Measurements from ENCODE around the gene CDK14. TPM values are rescaled to one million over a fixed set of nuclear protein-coding genes. Genes with fewer than 3 reads are reported as not detected.

The CDK14 gene
- total and polyA plus RNA-seq, 2 of the 8 experiments (the other 6 are each of a cell fraction or from before 2014, with no cell fraction given): 5.5 to 47.3 TPM

DNA sequence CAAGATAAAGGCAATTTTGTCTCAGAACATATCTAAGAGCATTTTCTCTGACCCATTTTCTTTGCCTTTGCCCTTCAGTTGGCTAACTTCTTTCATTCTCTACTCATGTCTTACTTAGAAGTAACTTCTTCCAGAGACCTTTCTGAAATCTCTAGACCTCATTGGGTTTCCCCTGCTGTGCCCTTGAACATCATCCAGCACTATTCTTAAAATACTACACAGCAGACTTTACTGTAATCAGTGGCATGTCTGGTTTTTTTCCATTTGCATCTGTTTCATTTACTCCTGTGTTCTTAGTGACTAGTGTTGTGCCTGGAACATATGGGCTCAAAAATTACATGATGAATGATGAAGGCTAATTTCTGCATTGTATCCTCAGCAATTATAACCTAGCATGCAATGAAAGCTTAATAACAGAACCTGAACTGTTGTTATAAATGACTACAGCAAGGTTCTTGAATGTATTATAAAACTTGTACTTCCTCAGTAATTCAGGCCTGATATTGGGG, 301.9 kb downstream of the CDK14 start:
- no peak for TF ChIP-seq HDAC2 (IDR thresholded peaks at IDR 0.05; ENCODE audit: borderline replicate concordance in 1 of 2, low read depth in 2 of 2, low read length in 2 of 2)
- TF ChIP-seq BRCA1 (IDR thresholded peaks at IDR 0.05; ENCODE audit: low read depth, low read length): no peak
- no peak for TF ChIP-seq SIN3A (conservative IDR thresholded peaks at IDR 0.05 in 1 of 2, IDR thresholded peaks at IDR 0.05 in 1 of 2; ENCODE audit: low read depth in 1 of 2, low read length in 2 of 2)
- no peak for TF ChIP-seq SIRT6 (IDR thresholded peaks at IDR 0.05; ENCODE audit: low read length)
- POLR2A ChIA-PET (ENCODE audit: partially characterized antibody): no interaction called here
- no peak overlapping the region for H2BK5ac ChIP-seq (ENCODE audit: low read depth, low read length)
- no peaks in the 10 kb centered on the region for H3K36me3 ChIP-seq (ENCODE audit: control insufficient read depth in 2 of 4, insufficient read depth in 4 of 4, low read length in 3 of 4)
- H2BK12ac ChIP-seq (ENCODE audit: low read depth, low read length): no peak overlapping the region
- no peak overlapping the region for H4K91ac ChIP-seq (replicated peaks; ENCODE audit: insufficient read length, low read length)
- no peak overlapping the region for H3K4me2 ChIP-seq (ENCODE audit: insufficient read depth in 1 of 2, low read depth in 2 of 2, low read length in 2 of 2)
- no peaks in the 10 kb centered on the region for H3K79me1 ChIP-seq (ENCODE audit: low read depth, low read length)
- H3K9me3 ChIP-seq (ENCODE audit: insufficient read depth in 2 of 2, low read depth in 1 of 2, low read length in 1 of 2): no peaks in the 10 kb centered on the region
- H3K9ac ChIP-seq (replicated peaks in 1 of 4; ENCODE audit: extremely low read depth in 1 of 4, low read depth in 3 of 4, low read length in 3 of 4): no peak overlapping the region
- H3K14ac ChIP-seq (ENCODE audit: insufficient read length): no peak overlapping the region
- H2BK15ac ChIP-seq (ENCODE audit: low read length): no peak overlapping the region
- H3K56ac ChIP-seq (replicated peaks; ENCODE audit: insufficient read length, low read depth, low read length): no peak overlapping the region
- H4K8ac ChIP-seq (ENCODE audit: extremely low read depth, insufficient read depth, low read length): no peak overlapping the region
- H3K23ac ChIP-seq (ENCODE audit: insufficient read length): no peak overlapping the region
- H2AFZ ChIP-seq (ENCODE audit: low read length): no peak overlapping the region
- H3K79me2 ChIP-seq (ENCODE audit: control insufficient read depth in 1 of 2, insufficient read depth in 2 of 2, low read length in 2 of 2): no peaks in the 10 kb centered on the region
- H2BK20ac ChIP-seq (ENCODE audit: low read length): no peak overlapping the region
- no peaks in the 10 kb centered on the region for H4K20me1 ChIP-seq (replicated peaks in 1 of 2; ENCODE audit: control insufficient read depth in 1 of 2, insufficient read depth in 2 of 2, low read length in 2 of 2)
- no peaks in the 10 kb centered on the region for H3K23me2 ChIP-seq (ENCODE audit: low read depth, low read length)
- CTCF ChIA-PET (ENCODE audit: partially characterized antibody): no interaction called here
- H3K18ac ChIP-seq (ENCODE audit: extremely low read depth, low read length): no peak overlapping the region
- no peak overlapping the region for H2AK5ac ChIP-seq (ENCODE audit: low read depth, low read length)
- no peak overlapping the region for H4K5ac ChIP-seq (ENCODE audit: insufficient read length, low read depth, low read length)
- no peak overlapping the region for H3K4ac ChIP-seq (replicated peaks; ENCODE audit: insufficient read length, low read depth, low read length)
- DNase-seq (ENCODE audit: low read depth in 1 of 2, low spot score in 2 of 2) (no peak), FAIRE-seq (no peak)
- no peaks in the 10 kb centered on the region for H3K27me3 ChIP-seq (replicated peaks in 1 of 4; ENCODE audit: control insufficient read depth in 3 of 4, extremely low read depth in 1 of 4, insufficient read depth in 3 of 4, low read length in 3 of 4)
- no peak overlapping the region for H2BK120ac ChIP-seq (replicated peaks; ENCODE audit: low read depth, low read length)
- no peak overlapping the region for H3K4me3 ChIP-seq (ENCODE audit: extremely low read depth in 1 of 4, insufficient read depth in 2 of 4, low read depth in 3 of 4, low read length in 4 of 4)
- H3K27ac ChIP-seq (ENCODE audit: low read depth, low read length): no peak overlapping the region
- no peaks in the 10 kb centered on the region for H3K4me1 ChIP-seq (replicated peaks in 1 of 4; ENCODE audit: control insufficient read depth in 3 of 4, insufficient read depth in 4 of 4, low read length in 3 of 4)
